HUES6 (cell line): ENCODE measurements around the gene ZFYVE26.
A peak's percentile ranks its signal among the peaks of the same experiment; 100 is the strongest.

Experiments
- H3K27ac ChIP-seq: 2 replicates; pipeline ENCODE4 v1.7.0; 2013; ENCODE audit warnings: low read depth, mild to moderate bottlenecking, low read length, inconsistent platforms
- H3K27me3 ChIP-seq: 2 replicates; pipeline ENCODE4 v1.6.1; 2013; ENCODE audit warnings: low read length; ENCODE audit not compliant: control insufficient read depth, insufficient read depth
- H3K36me3 ChIP-seq: 2 replicates; pipeline ENCODE4 v1.6.1; 2013; ENCODE audit warnings: low read length; ENCODE audit not compliant: control insufficient read depth, insufficient read depth
- H3K4me1 ChIP-seq: 2 replicates; pipeline ENCODE4 v1.6.1; 2013; ENCODE audit warnings: low read length; ENCODE audit not compliant: control insufficient read depth, insufficient read depth
- H3K4me3 ChIP-seq: 2 replicates; pipeline ENCODE4 v1.5.1; 2013; ENCODE audit warnings: low read depth, low read length
- H3K9ac ChIP-seq: one replicate; pipeline ENCODE4 v1.6.1; 2013; ENCODE audit warnings: mild to moderate bottlenecking, low read length
- H3K9me3 ChIP-seq: 2 replicates; pipeline ENCODE4 v1.6.1; 2013; ENCODE audit warnings: low read depth, low read length; ENCODE audit not compliant: control insufficient read depth, insufficient read depth

Gene ZFYVE26

DNA sequence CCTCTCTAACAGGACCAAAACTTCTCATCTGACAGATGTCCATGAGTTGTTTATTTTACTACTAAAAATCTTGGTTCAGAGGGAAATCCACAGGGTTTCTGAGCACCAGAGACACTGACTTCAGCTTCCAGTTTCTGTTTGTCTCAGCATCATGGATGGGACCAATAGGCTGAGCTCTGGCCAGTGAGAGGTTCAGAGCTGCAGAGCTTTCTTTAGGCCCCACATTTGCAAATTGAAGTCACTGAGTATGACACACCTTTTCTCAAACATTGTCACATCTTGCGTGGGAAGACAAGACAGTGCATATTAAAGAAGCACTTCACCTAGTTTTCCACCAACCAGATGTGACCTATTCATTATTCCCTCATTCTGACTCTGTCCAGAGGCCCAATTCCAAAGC, 69.5 kb downstream of the ZFYVE26 start:
- H3K27me3 ChIP-seq: no peaks in the 10 kb centered on the region
- H3K4me1 ChIP-seq: no peaks in the 10 kb centered on the region
- H3K9ac ChIP-seq: no peak overlapping the region
- no peaks in the 10 kb centered on the region for H3K9me3 ChIP-seq
- no peak overlapping the region for H3K27ac ChIP-seq
- peaks cover 46% of the 10 kb centered on the region for H3K36me3 ChIP-seq
- no peak overlapping the region for H3K4me3 ChIP-seq

DNA sequence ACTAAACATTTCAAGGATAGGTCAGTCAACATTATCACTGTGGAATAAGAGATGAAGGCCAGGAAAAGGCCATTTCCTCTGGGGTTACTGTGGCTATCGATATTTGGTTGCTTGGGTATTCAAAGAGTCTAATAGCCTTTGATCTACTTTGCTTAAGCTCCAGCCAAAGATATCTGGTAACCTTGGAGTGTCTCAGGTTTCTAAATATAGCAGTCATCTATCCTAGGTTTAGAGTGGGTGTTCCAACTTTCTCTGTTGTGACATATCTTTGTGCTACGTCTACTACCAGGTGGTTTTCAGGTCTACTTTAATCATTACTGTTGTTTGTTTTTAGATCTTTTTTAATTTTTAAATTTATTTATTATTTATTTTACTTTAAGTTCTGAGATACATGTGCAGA, 72.3 kb downstream of the ZFYVE26 start:
- Histone ChIP-seq H3K9me3 (no peaks in the 10 kb centered on the region), H3K4me1 (no peaks in the 10 kb centered on the region), H3K27me3 (no peaks in the 10 kb centered on the region), H3K9ac (no peak overlapping the region), H3K36me3 (peaks cover 19% of the 10 kb centered on the region), H3K4me3 (no peak overlapping the region), H3K27ac (no peak overlapping the region)

DNA sequence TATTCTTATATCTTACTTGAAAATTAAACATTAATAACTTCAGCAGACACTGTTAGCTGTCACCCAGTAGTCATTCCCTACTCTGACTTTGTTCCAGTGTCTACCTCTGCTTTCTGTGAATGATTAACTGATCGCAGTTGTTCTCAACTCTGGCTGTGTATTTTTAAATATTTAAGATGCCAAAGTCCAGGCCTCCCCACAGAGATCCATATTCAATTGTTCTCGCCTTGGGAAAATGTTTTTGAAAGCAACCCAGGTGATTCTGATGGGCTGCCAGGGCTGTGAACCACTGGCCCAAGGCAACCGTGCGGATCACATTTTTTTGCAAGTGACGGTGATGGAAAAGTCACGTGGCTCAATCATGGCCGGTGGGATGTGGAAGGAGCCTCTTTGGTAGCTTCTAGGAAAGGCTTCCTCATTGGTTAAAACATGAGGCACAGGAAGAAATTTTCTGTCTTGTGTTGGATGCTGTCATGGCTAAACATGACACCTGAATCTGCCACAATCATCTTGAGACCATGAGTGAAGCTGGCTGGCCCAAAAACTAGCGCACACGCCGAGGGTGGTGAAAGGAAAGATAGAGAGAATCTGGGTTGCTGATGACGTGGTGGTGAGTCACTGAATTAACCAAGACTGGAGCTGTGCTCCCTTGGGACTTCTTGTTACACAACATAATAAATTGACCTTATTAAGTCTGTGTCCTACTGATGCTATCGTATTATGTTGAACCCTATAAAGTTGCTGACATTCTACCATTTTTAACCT, 77.5 kb downstream of the ZFYVE26 start:
- Histone ChIP-seq H3K4me1 (no peaks in the 10 kb centered on the region), H3K9ac (no peak overlapping the region), H3K4me3 (no peak overlapping the region), H3K27me3 (no peaks in the 10 kb centered on the region), H3K36me3 (no peaks in the 10 kb centered on the region), H3K27ac (no peak overlapping the region), H3K9me3 (no peaks in the 10 kb centered on the region)

DNA sequence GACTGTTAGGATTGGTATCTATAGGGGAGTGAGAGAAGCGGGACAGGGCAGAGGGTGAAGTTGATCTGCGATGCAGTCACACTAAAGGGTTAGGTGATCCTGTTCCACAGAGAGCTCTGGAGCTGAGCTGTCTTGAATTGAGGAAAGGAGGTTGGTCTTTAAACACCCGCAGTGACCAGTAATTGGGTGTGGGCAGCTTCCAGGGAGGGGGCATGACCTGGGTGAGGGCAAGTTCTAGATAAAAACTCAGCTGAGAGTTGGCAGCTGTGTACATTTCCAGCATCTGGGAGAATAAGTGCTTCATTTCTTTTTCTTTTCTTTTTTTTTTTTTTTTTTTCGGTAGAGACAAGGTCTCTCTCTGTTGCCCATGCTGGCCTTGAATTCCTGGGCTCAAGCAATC, 79.6 kb downstream of the ZFYVE26 start:
- no peaks in the 10 kb centered on the region for H3K4me1 ChIP-seq

DNA sequence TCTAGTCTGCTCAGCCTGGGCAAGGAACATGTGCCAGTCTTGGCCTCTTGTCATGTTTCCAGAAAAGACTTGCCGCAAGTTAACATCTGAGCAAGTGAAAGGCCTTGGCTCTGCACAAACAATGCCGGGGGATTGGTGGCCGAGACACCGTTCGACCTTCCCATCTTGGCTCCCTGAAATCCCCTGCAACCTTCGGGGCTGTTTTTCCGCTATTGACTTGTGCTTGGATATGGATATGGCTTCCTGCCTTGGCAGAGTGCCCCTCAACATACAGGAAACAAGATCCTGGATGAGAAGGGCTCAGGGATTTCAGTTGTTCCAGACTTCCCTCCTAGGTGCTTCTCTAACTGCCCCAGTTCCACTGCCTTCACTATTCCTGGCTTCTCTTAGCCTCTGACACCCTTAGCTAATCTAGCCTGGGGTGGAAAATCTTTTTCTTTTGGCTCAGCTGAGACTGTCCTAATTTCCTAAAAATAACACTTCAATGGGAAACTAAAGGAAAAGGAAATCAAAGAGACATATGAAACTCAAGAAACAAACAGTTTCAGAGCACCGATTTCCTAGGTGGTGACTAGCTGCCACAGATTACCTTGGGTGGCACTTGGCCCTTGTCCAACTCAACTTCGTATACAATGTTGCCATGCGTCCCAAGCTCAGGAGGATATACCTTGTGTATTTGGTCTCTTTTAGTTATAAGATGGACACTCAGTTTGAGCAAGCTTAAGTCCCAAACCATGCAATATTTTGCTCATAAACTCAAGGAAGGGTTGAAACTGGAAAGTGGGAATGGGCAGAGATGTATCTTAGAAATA, 80.8 kb downstream of the ZFYVE26 start:
- Histone ChIP-seq H3K4me1 (no peaks in the 10 kb centered on the region), H3K27me3 (no peaks in the 10 kb centered on the region), H3K36me3 (no peaks in the 10 kb centered on the region), H3K9me3 (no peaks in the 10 kb centered on the region), H3K9ac (no peak overlapping the region), H3K4me3 (no peak overlapping the region), H3K27ac (no peak overlapping the region)

More for the DNA sequence above, 79.6 kb downstream of the ZFYVE26 start:
- Histone ChIP-seq H3K27ac (no peak overlapping the region), H3K9me3 (no peaks in the 10 kb centered on the region), H3K4me3 (no peak overlapping the region), H3K27me3 (no peaks in the 10 kb centered on the region), H3K9ac (no peak overlapping the region), H3K36me3 (no peaks in the 10 kb centered on the region)

DNA sequence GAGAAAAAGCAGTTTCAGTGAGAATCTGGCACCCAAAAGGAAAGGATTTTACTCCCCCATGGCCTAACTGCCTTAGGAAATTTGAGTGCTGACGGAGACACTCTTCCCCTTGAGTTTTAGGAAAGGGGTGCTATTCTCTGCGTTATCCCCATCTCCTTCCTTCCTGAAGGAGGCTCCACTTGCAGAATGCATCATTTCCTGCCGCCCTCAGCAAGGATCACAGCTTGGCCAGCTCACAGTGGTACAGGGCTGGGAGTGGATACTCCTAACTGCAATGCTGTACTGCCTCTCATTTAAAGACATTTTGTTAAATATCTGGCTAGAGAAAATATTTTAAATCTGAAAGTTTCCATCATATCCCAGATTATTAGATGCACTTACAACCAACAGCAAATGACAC, 81.7 kb downstream of the ZFYVE26 start:
- no peaks in the 10 kb centered on the region for H3K9me3 ChIP-seq
- H3K4me1 ChIP-seq: peaks cover 6% of the 10 kb centered on the region
- H3K4me3 ChIP-seq: no peak overlapping the region
- H3K27ac ChIP-seq: no peak overlapping the region
- no peaks in the 10 kb centered on the region for H3K36me3 ChIP-seq
- H3K9ac ChIP-seq: no peak overlapping the region
- H3K27me3 ChIP-seq: no peaks in the 10 kb centered on the region

DNA sequence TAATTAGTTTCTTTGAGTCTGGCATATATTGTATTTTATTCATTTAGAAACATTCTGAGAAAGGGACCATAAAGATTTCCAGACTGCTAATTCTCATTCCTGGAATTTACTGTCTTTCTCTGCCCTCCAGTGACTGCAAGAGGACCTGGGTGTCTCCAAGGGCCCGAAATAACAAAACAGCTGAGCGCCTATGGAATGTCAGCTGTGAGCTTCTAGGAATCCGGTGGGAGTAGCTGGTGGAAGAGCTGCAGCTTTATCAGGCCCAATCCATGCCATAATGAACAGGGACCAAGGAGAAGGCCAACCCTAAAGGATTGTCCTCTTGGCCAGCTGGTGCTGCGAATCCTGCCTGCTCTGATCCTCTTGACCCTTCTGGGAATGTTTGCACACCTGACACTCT, 82.8 kb downstream of the ZFYVE26 start:
- no peak overlapping the region for H3K27ac ChIP-seq
- no peak overlapping the region for H3K9ac ChIP-seq
- peaks cover 16% of the 10 kb centered on the region for H3K4me1 ChIP-seq
- H3K9me3 ChIP-seq: no peaks in the 10 kb centered on the region
- H3K4me3 ChIP-seq: no peak overlapping the region
- no peaks in the 10 kb centered on the region for H3K36me3 ChIP-seq
- no peaks in the 10 kb centered on the region for H3K27me3 ChIP-seq

DNA sequence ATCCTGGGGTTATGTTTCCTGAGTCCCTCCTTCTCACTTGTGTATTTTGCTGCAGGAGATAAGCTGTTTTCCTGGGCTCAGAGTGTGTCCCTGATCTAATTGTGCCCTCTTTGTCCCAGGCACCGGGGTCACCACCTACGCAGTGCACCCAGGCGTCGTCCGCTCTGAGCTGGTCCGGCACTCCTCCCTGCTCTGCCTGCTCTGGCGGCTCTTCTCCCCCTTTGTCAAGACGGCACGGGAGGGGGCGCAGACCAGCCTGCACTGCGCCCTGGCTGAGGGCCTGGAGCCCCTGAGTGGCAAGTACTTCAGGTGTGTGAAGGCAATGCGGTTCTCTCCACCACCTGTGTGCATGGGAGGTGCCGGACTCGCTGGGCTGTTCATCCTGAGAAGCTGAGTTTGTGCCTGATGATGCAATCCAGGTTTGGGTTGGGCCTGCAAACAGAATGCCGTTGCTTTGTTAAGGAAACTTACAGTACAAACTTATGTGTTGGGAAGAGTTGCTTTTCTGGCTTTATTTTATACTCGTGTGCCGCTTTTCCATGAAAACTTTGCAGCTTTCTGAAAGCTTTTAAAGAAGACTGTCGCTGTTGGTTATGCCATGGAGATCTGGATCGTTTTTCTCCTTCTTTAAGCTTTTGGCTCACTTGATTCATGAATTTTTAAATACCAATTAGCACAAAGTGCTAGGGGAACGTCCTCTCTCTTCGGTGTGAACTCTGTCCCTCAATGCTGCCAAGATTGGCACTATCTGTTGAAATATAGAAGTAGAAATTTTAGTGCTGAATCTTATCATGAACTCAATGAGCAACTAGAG, 87.1 kb downstream of the ZFYVE26 start:
- peak overlapping the region; percentile 11 for H3K4me3 ChIP-seq
- H3K9ac ChIP-seq: peak overlapping the region; percentile 40
- H3K4me1 ChIP-seq: peaks cover 20% of the 10 kb centered on the region

DNA sequence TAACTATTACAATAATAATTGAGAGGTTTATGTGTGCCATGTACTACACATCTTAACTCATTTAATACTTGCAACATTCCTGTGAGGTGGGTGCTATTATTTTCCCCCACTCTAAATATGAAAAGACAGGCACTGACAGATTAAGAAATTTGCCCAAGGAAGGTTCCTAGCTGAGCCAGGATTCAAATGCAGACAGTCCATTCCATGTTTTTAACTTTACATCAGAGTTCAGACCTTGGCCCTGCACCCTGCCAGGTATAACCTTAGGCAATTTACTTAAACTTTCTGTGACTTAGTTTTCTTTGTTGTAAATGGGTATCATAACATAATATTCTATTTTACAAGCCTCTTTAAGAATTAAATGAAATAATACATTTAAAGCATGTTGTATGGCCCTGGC, 88.1 kb downstream of the ZFYVE26 start:
- Histone ChIP-seq H3K27ac (no peak overlapping the region), H3K9ac (no peak overlapping the region)

More for the DNA sequence above, 87.1 kb downstream of the ZFYVE26 start:
- Histone ChIP-seq H3K9me3 (no peaks in the 10 kb centered on the region; the same call in 1 of the 2 replicates), H3K27me3 (peaks cover 3% of the 10 kb centered on the region; the same call in 1 of the 2 replicates), H3K36me3 (no peaks in the 10 kb centered on the region), H3K27ac (0 out of 2 replicates have a peak overlapping the region, but pooled peaks have one; percentile 19)

DNA sequence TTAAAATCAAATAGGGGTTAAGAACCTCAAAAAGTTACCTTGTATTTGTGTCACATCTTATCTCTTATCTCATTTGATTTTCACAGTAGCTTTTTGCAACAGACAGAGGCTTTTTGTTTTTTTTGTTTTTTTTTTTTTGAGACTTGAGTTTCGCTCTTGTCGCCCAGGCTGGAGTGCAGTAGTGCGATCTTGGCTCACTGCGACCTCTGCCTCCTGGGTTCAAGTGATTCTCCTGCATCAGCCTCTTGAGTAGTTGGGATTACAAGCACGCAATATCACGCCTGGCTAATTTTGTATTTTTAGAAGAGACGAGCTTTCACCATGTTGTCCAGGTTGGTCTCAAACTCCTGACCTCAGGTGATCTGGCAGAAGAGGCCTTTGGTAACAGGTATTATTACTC, 89.0 kb downstream of the ZFYVE26 start:
- no peaks in the 10 kb centered on the region; the same call in 1 of the 2 replicates for H3K9me3 ChIP-seq

More for the DNA sequence above, 88.1 kb downstream of the ZFYVE26 start:
- Histone ChIP-seq H3K4me3 (no peak overlapping the region), H3K27me3 (peaks cover 3% of the 10 kb centered on the region; the same call in 1 of the 2 replicates), H3K36me3 (no peaks in the 10 kb centered on the region), H3K9me3 (no peaks in the 10 kb centered on the region; the same call in 1 of the 2 replicates), H3K4me1 (peaks cover 20% of the 10 kb centered on the region)

More for the DNA sequence above, 89.0 kb downstream of the ZFYVE26 start:
- no peak overlapping the region for H3K9ac ChIP-seq
- peaks cover 3% of the 10 kb centered on the region; the same call in 1 of the 2 replicates for H3K27me3 ChIP-seq
- no peaks in the 10 kb centered on the region for H3K36me3 ChIP-seq
- peaks cover 20% of the 10 kb centered on the region for H3K4me1 ChIP-seq
- H3K4me3 ChIP-seq: no peak overlapping the region
- no peak overlapping the region for H3K27ac ChIP-seq
